GM19328 (cell line): Measurements from ENCODE around the gene TRMU.

Experiments
- ATAC-seq: cut with Tn5 transposase; IDR thresholded peaks from one replicate; pipeline ENCODE4 v1.9.1; 2021; ENCODE audit warnings: mild to moderate bottlenecking, moderate library complexity; ENCODE audit not compliant: unreplicated experiment

TRMU gene

GRCh38 chr22:46331496-46331895 is 4.0 kb upstream of the TRMU start:
- ATAC-seq, result no peak

- no peak for ATAC-seq
Observed at GRCh38 chr22:46336119-46337078, 885 bp downstream of the TRMU start.

- ATAC-seq, result no peak
Observed at GRCh38 chr22:46337870-46338269, 2.4 kb downstream of the TRMU start.

- ATAC-seq, result no peak
Observed at GRCh38 chr22:46338636-46339035, 3.1 kb downstream of the TRMU start.

- ATAC-seq, result no peak
Observed at GRCh38 chr22:46339956-46340355, 4.4 kb downstream of the TRMU start.

GRCh38 chr22:46340676-46341075 is 5.2 kb downstream of the TRMU start:
- no peak for ATAC-seq

GRCh38 chr22:46346680-46347405 is 11.3 kb downstream of the TRMU start:
- ATAC-seq, result no peak

- ATAC-seq, result no peak
Observed at GRCh38 chr22:46347646-46348045, 12.1 kb downstream of the TRMU start.

GRCh38 chr22:46348099-46348695 is 12.7 kb downstream of the TRMU start:
- ATAC-seq, result no peak

GRCh38 chr22:46349238-46349637 is 13.7 kb downstream of the TRMU start:
- ATAC-seq, result no peak

GRCh38 chr22:46349681-46350080 is 14.2 kb downstream of the TRMU start:
- ATAC-seq, result no peak

GRCh38 chr22:46350121-46350520 is 14.6 kb downstream of the TRMU start:
- ATAC-seq, result no peak

- no peak for ATAC-seq
Observed at GRCh38 chr22:46350646-46351045, 15.1 kb downstream of the TRMU start.

- no peak for ATAC-seq
Observed at GRCh38 chr22:46351131-46351735, 15.7 kb downstream of the TRMU start.

GRCh38 chr22:46351767-46352166 is 16.3 kb downstream of the TRMU start:
- no peak for ATAC-seq

GRCh38 chr22:46352276-46352675 is 16.8 kb downstream of the TRMU start:
- no peak for ATAC-seq

GRCh38 chr22:46352691-46353386 is 17.3 kb downstream of the TRMU start:
- no peak for ATAC-seq

- ATAC-seq, result no peak
Observed at GRCh38 chr22:46353483-46354105, 18.1 kb downstream of the TRMU start.

- no peak for ATAC-seq
Observed at GRCh38 chr22:46354176-46354992, 18.9 kb downstream of the TRMU start.
